Lower leg skin (tissue), 3 donors: ENCODE data around the gene EPHA1.

Experiments
- CTCF ChIP-seq, 3 donors: fragments of 450-650 bp; IDR thresholded peaks; one replicate each; pipeline ENCODE4 v1.5.1; 2016; ENCODE audit warnings: antibody characterized with exemption in 3 of 3, mild to moderate bottlenecking in 3 of 3, moderate library complexity in 2 of 3
- POLR2A ChIP-seq, 2 donors: fragments of 450-650 bp; IDR thresholded peaks; one replicate each; pipeline ENCODE4 v1.6.1; 2016 to 2017; ENCODE audit warnings: antibody characterized with exemption in 2 of 2, mild to moderate bottlenecking in 1 of 2, moderate library complexity in 1 of 2

DNA sequence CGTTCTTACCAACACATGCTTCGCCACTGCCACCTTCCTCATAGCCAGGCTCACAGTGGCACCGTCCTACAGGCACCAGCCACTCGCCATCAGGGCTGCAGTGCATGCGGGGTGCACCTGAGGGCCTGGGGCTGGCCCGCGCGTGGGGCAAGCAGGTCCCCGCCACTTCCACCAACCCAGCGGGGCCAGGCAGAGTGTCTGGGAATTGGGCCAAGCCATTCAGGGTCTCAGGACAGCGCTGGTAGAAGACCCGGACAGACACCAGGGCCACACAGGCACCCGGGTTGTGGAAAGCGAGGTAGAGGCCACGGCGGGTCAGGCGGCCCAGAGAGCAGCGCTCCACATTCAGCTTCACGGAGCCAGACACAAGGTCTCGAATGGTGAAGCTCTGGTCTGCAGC is 9.0 kb downstream of the EPHA1 start:
- TF ChIP-seq CTCF (IDR thresholded peaks at IDR 0.05) = no peak
- no peak for TF ChIP-seq POLR2A (IDR thresholded peaks at IDR 0.05)
